Posterior vena cava (tissue), 2 donors: ENCODE results near the gene CCDC7. TPM values are rescaled to one million over a fixed set of nuclear protein-coding genes. Genes with fewer than 3 reads are reported as not detected.
"Not testable (repeated sequence)": the region's sequence is repeated elsewhere in the genome, so short reads cannot be mapped to it uniquely, and the experiment has no call there.

Experiments used
- DNase-seq: peaks from one replicate; pipeline ENCODE4 v3.0.0-alpha.2; 2020; ENCODE audit warnings: low spot score
- intact Hi-C, 2 donors: fragments of 100-400 bp; cut with DNase I; formaldehyde crosslinking; loops; one replicate each; pipeline versions ENCODE4 v1.14.1 to v1.14.2; 2022 to 2023
- total RNA-seq, 2 donors: library from RNA; stranded (reverse); fragmentation: NEBNext Ultra II Directional; extraction: Animal tissue kit (Norgen Biotek cat#: 25700); gene quantifications; one replicate each; pipeline ENCODE4 v1.2.1, GENCODE V29; 2021
- donor health status: DM: yes; HTN: yes; CAD: no.
- donor health status: DM: yes; HTN: yes; CAD: no.

CCDC7 gene
- total RNA-seq, 2 donors from 2014 or later = 32.1 to 46.4 TPM

DNA sequence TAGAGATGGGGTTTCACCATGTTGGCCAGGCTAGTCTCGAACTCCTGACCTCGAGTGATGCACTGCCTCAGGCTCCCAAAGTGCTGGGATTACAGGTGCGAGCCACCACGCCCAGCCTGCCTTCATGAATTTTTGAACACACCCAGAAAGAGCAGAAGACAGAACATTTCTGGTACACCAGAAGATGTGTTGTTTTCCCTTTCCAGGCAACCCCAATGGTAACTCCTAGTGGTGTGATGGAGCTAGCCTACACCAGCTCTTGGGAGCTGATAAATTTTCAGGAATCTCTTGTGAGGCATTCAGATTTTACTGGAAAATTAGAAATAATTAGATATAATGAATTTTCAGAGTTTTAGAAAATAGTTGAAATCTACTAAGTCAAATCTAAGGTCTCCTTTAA lies 904 bp upstream of the CCDC7 start:
- DNase-seq = no peak
- intact Hi-C loops = loop anchor here in 1 of 2 donors (5.0 to 10.0 kb wide), 2 partner anchors 68 to 190 kb away; no protein-coding TSS in a partner anchor

DNA sequence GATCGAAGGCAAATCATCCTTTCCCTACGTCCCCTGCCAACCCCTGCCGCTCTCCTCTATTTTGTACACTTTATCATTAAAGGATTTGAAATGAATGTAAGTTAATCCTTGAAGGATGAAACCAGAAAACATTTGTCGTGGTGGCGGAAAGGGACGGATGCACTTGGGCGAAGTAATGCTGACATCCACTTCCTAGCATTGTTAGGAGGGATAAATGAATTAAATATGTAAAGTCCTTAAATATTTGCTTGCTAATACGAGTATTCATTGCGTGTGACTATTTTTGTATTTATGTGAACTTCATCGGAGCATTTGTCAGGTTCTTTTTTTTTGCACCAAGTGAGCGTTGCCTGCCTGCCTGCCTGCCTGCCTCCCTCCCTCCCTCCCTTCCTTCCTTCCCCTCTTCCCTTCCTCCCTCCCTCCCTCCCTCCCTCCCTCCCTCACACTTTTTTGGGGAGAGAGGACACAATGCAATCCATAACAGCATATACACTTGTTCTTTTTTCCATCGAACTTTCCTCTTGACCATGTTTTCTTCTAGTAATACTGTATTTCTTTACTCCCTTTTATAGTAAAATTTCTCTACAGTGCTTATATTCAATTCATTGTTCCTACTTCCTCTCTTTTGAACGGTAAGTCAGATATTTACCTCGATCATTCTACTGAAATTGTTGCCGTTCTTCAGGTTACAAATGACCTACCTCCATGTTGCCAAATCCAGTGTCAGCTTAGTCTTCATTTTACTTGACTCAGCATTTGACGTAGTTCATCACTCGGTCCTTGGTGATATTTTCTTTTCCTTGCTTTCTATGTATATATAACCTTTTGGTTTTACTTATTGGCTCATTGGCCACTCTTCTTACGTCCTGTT lies 831 bp downstream of the CCDC7 start:
- intact Hi-C loops = loop anchor here in 1 of 2 donors (5.0 to 10.0 kb wide), 2 partner anchors 69 to 192 kb away; no protein-coding TSS in a partner anchor
- DNase-seq = no peak

DNA sequence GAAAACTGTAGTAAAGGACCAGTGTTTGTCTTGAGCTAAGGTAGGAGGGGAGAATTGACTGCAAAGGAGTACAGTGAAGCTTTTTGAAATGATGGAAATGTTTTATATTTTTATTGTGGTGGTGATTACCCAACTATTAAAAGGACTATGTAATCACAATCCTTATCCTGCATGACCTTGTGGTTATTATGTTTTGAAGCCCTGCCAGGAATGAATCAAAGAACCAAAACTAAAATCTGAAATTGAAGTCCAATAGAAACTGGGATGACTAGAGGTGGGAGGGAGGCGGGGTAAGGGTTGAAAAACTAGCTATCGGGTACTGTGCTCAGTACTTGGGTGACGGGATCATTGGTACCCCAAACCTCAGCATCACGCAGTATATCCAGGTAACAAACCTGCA lies 8.2 kb downstream of the CCDC7 start:
- no peak for DNase-seq
- intact Hi-C loops = no loop called here

DNA sequence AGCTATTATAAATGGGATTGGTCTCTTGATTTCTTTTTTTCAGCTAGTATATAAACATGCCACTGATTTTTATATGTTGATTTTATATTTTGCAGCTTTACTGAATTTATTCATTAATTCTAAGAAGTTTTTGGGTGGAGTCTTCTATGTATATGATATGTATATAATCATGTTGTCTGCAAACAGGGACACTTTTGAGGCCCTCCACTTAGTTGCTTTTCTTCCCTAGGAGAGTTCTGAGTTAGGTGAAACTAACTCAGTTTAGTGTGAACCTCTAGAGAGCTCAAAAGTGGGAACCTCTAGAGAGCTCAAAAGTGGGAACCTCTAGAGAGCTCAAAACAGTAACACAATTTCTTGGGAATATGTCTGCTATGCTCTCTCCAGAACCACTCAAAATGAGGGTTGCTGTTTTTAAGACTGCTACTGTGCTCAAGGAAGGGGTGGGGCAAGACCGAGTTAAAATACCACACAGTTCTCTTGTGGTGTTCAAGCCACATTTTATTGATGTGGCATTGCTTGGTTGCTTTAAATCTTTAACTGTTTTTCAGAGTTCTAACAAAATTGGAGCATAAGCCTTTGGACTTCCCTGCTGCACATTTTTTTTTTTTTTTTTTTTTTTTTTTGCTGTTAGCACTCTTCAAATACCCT lies 13.2 kb downstream of the CCDC7 start:
- intact Hi-C loops = no loop called here
- no peak for DNase-seq

DNA sequence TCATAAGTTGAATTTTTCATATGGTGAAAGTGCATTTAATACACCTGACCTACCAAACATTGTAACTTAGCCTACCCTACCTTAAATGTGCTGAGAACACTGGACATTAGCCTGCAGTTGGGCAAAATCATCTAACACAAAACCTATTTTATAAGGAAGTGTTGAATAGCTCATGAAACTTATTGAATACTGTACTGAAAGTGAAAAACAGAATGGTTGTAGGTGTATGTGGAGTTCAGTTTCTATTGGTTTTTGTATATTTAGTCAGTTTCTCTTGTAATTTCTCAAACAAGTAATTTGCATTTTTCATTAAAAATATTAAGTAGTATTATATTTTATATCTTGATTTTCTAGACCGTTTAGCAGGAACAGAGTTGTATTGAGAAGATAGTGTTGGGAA lies 15.3 kb downstream of the CCDC7 start:
- no peak for DNase-seq
- intact Hi-C loops = no loop called here

DNA sequence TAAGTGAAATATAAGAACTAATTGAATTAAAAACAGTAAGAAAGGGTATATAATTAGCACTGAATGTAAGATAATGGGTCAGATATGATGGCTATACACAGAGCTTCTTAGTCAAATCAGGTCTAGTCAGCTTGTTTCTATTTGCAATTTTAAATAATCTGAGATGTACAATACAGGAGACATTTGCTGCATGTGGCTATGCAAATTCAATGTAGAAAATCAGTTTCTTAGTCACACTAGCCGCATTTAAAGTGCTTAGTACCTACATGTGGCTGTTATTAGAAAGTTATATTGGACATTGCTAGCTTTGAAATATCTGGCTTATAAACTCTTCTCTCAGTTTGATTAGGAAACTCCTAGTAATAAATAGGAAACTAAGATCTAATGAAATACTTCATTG lies 25.3 kb downstream of the CCDC7 start:
- DNase-seq = no peak
- intact Hi-C loops = no loop called here

DNA sequence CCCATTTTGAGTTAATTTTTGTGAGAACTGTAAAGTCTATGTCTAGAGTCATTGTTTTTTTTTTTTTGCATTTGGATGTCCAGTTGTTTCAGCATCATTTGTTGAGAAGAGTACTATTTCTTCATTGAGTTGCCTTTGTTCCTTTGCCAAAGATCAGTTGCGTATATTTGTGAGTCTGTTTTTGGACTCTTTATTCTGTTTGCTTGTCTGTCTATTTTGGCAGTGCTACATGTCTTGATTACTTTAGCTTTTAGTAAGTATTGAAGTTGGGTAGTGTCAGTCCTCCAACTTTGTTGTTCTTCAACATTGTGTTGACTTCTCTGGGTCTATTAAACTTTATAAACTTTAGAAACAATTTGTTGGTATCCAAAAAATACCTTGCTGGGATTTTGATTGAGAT lies 31.6 kb downstream of the CCDC7 start:
- DNase-seq = no peak
- intact Hi-C loops = loop anchor here in 1 of 2 donors (5.0 kb wide), 1 partner anchor 1965 kb away; no protein-coding TSS in a partner anchor

DNA sequence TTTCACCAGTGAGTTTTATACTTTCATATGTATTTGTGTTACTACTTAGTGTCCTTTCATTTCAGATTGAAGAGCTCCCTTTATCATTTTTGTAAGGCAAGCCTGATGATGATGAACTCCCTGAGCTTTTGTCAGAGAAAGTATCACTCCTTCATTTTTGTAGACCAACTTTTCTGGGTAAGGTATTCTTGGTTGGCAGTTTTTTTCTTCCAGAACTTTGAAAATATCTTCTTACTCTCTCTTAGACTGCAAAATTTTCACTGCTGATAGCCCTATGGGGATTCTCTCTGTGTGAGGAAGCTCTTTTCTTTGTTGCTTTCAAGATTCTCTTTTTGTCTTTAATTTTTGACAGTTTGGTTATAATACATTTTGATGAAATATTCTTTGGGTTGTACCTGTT lies 35.7 kb downstream of the CCDC7 start:
- intact Hi-C loops = no loop called here
- no peak for DNase-seq

DNA sequence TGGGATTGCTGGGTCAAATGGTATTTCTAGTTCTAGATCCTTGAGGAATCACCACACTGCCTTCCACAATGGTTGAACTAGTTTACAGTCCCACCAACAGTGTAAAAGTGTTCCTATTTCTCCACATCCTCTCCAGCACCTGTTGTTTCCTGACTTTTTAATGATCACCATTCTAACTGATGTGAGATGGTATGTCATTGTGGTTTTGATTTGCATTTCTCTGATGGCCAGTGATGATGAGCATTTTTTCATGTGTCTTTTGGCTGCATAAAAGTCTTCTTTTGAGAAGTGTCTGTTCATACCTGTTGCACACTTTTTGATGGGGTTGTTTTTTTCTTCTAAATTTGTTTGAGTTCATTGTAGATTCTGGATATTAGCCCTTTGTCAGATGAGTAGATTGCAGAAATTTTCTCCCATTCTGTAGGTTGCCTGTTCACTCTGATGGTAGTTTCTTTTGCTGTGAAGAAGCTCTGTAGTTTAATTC lies 37.1 kb downstream of the CCDC7 start:
- DNase-seq, intact Hi-C loops: not testable (repeated sequence)

DNA sequence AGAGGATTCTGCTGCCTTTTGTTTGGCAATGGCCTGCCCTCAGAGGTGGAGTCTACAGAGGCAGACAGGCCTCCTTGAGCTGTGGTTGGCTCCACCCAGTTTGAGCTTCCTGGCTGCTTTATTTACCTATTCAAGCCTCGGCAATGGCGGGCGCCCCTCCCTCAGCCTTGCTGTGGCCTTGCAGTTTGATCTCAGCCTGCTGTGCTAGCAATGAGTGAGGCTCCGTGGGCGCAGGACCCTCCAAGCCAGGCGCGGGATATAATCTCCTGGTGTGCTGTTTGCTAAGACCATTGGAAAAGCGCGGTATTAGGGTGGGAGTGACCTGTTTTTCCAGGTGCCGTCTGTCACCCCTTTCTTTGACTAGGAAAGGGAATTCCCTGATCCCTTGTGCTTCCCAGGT lies 42.1 kb downstream of the CCDC7 start:
- intact Hi-C loops = not testable (repeated sequence)
- DNase-seq = peak; percentile 37

DNA sequence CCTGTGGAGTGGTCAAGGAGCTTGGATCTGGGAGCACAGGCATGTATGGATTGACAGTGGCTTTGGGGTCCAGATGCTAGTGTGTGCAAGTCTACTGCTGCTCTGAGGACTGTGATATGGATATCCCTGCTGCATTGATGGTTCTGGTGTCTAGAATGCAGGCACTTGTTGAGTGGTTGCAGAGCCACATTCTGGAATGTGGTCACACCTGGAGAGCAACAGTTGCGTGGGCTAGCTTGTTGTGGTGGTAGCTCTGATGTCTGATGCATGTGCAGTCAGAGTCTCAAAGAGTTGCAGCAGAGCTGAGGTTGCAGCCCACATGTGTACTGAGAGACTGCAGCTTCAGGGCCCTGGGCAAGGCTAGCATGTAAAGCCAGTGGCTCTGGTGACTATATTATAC lies 43.2 kb downstream of the CCDC7 start:
- DNase-seq = no peak
- intact Hi-C loops = no loop called here

DNA sequence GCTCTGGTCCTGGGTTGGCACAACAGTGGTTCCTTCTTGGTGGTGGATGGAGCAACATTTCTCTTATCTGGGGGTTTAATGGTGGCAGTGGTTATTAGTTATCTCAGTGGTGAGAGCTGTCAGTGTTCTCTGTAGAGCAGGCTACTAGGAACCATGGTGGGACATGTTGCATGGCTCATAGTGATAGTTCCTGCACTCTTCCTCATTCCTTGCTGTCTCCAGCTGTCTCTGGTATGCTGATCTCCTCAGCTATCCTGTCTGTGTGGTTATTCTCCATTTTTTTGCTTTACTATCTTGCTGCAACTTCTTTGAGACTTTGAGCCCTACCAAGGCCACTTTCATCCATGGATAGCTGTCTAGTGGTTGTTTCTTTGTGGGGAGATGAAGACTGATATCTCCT lies 44.0 kb downstream of the CCDC7 start:
- intact Hi-C loops = no loop called here
- DNase-seq = no peak

DNA sequence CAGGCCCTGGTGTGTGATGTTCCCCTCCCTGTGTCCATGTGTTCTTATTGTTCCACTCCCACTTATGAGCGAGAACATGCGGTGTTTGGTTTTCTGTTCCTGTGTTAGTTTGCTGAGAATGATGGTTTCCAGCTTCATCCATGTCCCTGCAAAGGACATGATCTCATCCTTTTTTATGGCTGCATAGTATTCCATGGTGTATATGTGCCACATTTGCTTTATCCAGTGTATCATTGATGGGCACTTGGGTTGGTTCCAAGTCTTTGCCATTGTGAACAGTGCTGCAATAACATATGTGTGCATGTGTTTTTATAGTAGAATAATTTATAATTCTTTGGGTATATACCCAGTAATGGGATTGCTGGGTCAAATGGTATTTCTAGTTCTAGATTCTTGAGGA lies 48.6 kb downstream of the CCDC7 start:
- intact Hi-C loops = not testable (repeated sequence)

DNA sequence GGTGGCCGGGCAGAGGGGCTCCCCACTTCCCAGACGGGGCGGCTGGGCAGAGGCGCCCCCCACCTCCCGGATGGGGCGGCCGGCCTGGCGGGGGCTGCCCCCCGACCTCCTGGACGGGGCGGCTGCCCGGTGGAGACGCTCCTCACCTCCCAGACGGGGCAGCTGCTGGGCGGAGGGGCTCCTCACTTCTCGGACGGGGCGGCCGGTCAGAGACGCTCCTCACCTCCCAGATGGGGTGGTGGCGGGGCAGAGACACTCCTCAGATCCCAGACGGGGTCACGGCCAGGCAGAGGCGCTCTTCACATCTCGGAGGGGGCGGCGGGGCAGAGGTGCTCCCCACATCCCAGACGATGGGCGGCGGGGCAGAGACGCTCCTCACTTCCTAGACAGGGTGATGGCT lies 54.2 kb downstream of the CCDC7 start:
- intact Hi-C loops, DNase-seq: not testable (repeated sequence)

More for the DNA sequence above, 48.6 kb downstream of the CCDC7 start:
- DNase-seq = not testable (repeated sequence)

DNA sequence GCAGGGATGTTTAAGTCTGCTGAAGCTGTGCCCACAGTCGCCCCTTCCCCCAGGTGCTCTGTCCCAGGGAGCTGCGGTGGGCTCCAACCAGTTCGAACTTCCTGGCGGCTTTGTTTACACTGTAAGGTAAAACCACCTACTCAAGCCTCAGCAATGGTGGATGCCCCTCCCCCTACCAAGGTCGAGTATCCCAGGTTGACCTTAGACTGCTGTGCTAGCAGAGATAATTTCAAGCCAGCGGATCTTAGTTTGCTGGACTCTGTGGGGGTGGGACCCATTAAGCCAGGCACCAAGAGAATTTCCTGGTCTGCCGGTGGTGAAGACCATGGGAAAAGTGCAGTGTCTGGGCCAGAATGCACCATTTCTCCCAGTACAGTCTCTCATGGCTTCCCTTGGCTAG lies 56.0 kb downstream of the CCDC7 start:
- intact Hi-C loops = no loop called here
- DNase-seq = no peak

DNA sequence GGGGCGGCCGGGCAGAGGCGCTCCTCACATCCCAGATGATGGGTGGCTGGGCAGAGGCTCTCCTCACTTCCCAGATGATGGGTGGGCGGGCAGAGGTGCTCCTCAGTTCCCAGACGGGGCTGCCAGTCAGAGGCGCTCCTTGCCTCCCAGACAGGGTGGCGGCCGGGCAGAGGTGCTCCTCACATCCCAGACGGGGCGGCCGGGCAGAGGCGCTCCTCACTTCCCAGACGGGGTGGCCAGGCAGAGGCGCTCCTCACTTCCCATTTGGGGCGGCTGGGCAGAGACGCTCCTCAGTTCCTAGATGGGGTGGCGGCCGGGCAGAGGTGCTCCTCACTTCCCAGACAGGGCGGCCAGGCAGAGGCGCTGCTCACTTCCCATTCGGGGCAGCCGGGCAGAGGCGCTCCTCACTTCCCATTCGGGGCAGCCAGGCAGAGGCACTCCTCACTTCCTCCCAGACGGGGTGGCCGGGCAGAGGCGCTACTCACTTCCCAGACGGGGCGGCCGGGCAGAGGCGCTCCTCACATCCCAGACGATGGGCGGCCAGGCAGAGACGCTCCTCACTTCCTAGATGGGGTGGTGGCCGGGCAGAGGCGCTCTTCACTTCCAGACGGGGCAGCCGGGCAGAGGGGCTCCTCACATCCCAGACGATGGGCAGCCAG lies 60.0 kb downstream of the CCDC7 start:
- intact Hi-C loops = not testable (repeated sequence)

DNA sequence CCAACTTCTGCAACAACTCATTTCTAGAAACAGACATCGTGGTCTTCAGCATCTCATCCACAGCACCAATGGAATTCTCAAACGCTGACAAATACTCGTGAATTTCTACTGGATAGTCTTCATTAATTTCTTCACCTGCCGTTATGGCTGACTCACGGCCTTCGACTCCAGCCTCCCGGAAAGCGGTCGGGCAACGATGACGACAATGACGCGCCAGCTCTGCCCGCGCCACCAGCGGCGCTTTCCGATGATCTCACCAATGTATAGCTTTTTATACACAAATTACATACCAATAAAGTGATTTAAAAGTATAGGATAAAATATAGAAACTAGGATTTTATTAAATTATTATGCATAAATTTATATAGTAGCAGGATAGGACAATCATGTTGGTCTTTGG lies 65.7 kb downstream of the CCDC7 start:
- intact Hi-C loops = no loop called here
- no peak for DNase-seq

More for the DNA sequence above, 60.0 kb downstream of the CCDC7 start:
- not testable (repeated sequence) for DNase-seq

DNA sequence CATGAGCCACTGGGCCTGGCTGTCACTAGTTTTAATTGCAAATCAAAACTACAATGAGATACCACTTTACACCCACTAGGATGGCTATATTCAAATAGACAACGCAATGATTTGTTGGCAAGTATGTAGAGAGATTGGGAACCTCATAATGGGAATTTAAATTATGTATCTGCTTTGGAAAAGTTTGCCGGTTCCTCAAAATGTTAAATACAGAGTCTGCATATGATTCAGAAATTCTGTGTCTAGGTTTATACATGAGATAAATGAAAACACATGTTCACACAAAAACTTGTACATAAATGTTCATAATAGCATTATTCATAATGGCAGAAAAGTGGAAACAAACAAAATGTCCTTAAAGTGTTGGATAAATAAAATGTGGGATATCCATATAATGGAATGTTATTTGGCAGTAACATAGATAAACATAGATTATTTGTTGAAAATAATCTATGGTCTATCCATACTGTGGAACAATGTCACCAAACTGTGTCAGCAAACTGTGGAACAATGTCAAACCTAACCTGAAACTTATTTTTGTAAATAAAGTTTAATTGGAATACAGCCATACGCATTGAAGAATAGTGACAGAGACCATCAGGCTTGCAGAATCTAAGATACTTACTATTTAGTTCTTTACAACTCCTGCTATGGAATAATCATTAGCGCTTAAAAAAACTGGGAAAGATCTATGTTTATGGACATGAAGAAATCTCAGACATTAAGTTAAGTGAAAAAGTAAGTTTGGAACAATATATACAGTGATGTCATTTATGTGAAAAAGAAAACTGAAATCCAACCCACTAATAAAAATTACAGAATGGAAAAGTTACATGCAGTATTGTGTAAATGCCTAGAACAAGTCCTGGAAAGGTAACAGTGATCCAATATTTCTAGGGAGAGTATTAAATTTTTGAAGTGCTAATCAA lies 70.9 kb downstream of the CCDC7 start:
- no peak for DNase-seq
- intact Hi-C loops = no loop called here

DNA sequence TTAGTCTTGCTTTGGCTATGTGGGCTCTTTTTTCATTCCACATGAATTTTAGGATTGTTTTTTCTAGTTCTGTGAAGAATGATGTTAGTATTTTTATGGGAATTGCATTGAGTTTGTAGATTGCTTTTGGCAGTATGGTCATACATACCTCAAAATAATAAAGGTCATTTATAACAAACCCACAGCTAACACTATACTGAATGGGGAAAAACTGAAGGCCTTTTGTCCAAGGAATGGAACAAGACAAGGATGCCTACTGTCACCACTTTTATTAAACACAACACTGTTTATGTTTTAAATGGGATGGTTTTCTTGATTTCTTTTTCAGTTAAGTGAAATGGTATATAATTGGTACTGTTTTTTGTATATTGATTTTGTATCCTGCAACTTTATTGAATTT lies 84.3 kb downstream of the CCDC7 start:
- intact Hi-C loops = no loop called here
- no peak for DNase-seq
